Activated CD4-positive, alpha-beta T cell treated with anti-CD3 and anti-CD28 coated beads, Interleukin-2, amount 50 U/mL, for 24 hours (primary cell): ENCODE data around the gene TINAGL1.

Source experiments
- DNase-seq, 2 donors: peaks; one replicate each; pipeline ENCODE4 v3.0.0-alpha.2; 2020; ENCODE audit warnings: low read depth in 1 of 2, low spot score in 1 of 2

Gene TINAGL1

DNA sequence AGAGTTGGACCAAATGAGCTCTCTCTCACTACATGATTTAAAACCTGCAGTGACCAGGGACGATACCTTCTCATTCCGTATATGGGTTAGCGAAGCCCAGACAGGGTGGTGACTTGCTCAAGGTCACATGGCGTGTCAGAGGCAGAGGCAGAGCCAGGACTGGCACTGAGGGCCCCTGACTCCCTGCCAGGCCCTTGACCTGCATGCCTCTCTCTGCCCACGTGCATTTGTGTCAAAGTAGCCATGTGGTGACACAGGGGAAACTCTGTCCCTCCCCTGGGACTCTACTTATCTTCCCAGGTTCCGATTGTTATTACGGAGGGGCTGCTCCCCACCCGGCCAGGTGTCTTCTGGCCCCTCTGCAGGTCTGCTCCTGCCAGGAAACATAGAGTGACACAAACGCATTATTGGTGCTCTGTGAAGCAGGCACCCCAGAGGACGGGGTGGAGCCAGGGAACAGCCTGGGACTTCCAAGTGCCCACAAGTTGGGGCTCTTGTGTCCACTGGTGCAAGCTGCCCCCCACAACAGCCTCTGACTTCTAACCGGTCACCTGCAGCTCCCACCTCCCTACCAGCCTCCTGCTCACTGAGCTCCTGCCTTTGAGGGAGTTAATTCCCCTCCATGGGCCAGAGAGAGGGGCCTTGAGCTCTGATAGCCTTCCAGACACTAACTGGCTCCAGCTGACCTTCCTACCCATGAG lies 7.3 kb upstream of the TINAGL1 start:
- DNase-seq, result no peak

DNA sequence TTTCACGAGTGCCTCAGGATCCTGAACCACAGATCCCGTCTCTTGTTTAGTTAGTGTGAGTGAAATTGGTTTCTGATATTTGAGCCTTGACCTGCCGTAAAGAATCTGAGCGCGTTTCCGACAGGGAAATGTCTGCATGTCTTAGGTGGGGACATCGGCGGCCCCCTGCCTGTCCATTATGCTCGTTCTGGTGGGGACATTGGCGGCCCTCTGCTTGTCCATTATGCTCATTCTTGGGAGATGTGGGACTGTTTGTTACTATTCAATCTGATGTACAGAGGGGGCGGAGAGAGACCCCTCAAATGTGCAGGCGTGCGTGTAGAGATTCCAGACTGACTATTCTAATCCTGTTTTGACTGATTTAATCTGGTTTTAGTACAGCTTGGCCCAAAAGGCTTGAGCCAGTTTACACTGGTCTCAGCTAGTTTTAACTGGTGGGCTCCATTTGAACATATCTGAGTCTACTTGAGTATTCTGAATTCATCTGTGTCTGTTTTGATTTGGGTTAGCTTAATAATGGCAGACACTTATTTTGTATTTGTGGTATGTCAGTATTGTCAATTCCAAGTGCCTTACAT lies 6.6 kb upstream of the TINAGL1 start:
- DNase-seq, result no peak

DNA sequence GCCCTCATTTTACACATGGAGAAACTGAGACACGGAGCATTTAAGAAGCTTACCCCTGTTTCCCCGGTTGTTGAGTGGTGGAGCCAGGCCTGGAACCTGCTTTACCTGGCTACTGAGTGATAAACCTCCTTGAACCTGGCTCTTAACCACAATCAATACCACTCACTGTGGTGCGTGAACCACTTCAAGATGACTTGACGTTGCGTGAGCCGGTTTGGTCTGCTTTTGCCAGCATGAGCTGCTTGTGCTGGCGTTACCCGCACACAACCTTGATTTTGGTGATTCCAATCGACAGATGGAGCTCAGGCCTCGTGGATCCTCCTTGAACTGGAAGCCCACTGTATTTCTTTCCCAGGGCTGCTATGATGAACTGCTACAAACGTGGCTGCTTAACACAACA lies 6.1 kb upstream of the TINAGL1 start:
- no peak for DNase-seq

DNA sequence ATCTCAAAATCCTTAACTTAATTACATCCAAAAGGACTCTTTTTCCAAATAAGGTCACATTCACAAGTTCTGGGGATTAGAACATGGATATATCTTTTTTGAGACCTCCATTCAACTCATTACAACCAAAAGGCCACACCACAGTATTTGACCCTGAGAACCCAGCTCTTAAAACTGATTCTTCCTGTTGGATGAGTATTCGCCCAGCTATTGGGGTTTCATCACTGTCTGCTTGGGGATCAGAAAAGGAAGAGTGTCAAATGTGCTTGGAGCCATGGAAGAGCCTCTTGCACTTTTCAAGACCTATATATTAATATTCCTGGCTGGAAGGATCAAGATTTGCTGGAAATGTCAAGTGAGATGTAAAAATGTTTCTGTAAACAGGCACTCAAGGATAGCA lies 5.4 kb upstream of the TINAGL1 start:
- DNase-seq, result no peak

DNA sequence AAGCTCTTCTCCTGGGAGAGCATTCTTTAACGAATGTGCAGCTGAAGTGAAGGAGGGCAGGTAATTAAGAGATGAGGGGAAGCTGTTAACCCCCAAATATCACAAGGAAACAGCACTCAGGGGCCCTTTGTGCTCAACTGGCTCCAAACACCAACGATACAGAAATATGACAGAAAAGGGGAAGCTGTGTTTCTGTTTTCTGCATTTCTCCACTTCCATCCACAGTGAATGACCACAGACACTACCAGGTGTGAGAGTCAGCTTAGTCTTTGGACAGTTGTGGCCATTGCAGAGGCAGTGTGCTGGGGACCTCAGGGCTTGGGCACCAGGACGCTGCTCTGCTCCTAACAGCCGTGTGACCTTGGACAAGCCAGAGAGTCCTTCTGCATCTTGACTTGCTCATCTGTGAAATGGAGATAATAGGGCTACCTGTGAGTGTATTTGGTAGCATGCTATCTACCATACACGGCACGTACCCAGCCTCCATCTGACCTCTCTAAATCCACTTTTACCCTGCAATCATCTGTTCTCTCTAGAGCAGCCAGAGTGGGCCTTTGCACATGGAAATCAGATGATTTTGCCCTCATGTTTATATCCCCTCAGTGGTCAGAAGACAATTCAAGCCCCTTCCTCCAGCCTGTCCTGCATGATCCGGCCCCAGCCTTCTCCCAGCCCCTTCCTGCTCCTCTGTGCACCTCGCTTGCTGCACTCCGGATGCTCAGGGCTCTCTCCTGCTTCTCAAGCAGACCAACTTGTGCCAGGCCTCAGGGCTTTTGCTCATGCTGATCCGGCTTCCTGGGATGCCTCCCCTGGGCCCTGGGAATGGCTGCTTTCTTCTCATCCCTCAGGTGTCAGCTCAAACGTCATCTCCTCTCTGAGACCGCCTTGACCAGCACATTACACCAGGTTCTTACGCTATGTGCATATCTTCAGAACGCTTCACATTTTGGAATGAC lies 4.7 kb upstream of the TINAGL1 start:
- no peak for DNase-seq

DNA sequence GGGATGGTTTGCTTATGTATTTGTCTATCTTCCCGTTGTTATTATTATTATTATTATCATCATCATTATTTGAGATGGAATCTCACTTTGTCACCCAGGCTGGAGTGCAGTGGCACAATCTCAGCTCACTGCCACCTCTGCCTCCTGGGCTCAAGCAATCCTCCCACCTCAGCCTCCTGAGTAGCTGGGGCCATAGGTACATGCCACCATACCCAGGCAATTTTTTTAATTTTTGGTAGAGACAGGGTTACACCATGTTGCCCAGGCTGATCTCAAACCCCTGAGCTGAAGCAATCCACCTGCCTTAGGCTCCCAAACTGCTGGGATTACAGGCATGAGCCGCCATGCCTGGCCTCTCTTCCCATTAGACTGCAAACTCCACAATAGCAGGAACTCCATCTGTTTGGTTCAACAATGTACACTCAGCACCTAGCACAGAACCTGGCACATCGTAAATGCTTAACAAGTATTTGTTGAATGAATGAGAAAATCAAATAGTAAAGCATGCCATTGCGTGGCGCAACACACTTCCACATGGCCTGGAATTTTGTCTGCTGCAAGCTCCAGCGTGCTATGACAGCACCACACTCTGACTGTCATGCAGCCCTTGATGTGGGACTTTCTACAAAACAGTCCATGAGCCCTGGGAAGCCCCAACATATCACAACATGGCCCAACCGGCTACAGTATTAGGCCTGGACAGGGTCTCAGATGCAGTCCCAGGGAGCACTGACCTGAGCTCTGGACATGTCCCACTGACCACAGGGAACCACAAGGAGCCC lies 3.8 kb upstream of the TINAGL1 start:
- DNase-seq, result no peak

DNA sequence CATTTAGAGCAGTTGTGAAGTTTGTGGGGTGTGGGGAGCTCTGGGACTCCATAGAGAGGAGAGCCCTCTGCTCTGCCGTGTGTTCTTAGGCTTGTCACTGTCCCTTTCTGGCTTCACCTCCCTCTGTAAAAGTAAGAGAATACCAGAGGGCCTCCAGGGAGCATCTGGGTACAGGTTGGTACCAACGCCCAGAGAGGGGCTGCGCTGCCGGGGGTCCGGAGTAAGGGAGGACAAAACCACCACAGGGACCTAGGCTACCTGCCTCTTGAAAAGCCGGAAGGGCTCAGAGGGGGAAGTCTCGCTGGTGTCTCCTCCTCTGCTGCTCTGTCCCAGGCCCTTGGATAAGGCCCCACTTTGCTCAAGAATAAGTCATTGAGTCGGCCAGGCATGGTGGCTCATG lies 3.1 kb upstream of the TINAGL1 start:
- DNase-seq, result no peak

DNA sequence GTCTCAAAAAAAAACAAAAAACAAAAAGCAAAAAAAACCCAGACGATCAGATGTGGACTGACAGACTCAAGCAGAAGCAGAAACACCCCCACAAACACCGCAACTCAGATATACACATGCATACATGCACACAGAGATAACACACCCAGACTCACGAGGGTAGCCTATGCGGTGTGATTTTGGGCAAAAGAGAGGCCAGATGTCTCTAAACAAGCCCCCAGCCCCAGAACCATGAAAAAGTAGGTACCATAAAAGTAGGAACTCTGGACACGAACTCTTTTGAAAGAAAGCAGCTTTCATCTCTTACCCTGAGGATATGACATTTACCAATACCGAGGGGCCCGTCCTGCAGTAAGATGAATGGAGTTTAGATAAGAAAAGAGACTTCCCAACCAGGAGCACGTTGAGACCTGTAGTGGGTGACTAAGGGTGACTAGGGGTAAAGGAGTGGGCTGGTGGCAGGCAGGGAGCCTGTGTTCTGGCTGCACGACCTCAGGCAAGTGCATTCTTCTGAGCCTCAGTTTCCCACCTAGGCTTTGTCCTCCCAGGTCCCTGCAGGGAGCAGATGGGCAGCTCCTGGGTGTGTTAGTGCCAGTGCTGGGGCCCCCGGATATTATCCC lies 1.5 kb upstream of the TINAGL1 start:
- no peak for DNase-seq

DNA sequence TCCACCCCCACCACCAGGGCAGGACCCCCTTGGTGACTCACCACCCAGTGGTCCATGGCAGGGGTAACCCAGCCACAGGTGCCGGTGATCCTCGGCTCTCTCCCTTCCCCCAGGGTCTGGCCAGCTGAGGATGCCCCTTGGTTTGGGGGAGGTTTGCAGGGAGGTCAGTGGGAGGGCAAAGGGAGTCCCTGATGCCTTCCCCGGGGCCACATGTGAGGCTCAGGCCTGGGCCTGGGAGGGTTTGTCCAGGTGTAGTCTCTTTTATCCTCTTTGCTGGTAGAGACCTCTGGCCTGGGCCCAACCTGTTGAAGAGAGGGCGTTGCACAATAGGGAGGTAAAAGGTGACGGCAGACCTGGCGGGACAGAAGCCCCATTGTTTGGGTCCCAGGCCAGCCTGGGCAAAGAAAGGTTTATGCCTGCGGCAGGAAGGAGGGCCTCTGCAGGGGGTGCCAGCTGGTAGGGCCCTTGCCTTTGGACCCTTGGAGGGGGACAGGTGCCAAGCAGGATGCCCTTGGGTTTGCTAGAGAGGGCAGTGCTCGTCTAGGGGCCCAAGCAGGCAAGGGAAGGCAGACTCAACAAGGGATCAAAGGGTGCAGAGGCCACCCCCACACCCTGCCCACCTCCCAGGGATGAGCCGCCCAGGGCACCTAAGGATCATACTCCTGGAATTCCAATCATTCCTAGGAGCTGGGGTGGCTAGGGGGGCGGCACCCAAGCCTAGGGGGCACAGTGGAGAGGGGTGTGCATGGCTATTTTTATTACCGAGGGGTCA lies 760 bp upstream of the TINAGL1 start:
- DNase-seq, result no peak

DNA sequence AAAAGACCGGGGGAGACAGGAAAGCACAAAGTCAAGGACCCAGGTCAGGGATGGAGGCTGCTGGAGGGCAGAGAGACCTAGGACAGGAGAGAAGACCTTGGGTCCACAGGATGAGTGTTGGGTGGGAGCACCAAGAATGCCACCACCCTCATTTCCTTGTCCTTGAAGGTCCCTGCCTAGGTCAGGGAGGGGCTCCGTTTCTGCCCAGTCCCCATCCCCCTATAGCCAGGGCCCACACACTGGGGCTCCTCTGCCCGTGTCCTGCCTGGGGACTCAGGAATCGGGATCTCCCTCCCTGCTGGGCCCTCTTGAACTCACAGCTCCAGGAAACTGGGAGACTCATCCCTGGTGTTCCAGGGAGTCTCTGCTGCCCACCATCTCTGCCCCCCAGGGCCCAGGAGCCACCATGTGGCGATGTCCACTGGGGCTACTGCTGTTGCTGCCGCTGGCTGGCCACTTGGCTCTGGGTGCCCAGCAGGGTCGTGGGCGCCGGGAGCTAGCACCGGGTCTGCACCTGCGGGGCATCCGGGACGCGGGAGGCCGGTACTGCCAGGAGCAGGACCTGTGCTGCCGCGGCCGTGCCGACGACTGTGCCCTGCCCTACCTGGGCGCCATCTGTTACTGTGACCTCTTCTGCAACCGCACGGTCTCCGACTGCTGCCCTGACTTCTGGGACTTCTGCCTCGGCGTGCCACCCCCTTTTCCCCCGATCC lies 584 bp downstream of the TINAGL1 start:
- DNase-seq, result no peak

DNA sequence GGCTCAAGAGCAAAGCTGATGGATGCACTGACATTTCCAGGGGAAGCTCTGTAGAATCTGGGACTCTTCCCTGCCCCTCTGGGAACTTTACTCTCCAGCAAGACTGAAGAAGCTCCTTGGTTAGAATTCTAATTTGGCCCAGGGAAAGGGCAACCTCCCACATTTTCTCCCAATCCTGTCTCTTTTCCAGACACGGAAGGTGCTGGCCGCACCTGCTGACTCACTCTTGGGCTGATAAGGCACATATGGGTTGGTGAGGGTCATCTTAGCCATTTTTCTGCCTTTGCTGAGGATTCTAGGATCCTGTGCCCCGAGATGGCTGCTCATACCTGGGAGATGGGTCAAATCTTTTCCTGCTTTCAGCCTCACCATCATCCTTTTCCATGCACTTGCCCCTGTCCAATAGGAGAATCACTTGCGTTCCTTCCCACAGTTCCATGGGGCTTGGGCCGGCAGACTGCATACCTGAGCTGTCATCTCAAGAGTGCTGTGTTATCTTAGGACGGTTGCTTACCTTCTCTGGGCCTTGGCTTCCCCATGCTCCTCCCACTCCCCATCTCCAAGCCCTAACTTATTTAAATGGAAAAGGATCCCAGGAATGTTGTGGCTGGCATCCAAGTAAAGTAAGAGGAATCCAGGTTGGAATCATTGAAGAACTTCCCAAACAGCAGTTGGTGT lies 1.3 kb downstream of the TINAGL1 start:
- DNase-seq, result no peak

DNA sequence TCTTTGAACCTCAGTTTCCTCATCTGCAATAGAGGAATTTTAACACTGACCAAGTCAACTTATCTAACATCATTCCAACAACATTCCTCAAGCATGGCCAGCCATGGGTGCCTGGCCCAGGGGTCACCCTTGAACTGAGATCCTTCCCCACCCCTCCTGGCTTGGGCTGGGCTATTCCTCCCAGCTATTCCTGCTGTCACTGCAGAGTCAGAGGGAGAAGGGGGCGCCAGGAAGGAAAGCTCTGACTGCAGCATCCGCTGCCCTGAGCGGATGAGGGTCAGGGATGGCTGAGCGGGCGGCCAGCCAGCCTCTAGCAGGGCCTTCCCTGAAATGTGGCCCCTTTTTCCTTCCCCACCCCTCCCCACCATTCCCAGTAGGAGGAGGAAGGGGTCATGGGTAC lies 3.1 kb downstream of the TINAGL1 start:
- no peak for DNase-seq

DNA sequence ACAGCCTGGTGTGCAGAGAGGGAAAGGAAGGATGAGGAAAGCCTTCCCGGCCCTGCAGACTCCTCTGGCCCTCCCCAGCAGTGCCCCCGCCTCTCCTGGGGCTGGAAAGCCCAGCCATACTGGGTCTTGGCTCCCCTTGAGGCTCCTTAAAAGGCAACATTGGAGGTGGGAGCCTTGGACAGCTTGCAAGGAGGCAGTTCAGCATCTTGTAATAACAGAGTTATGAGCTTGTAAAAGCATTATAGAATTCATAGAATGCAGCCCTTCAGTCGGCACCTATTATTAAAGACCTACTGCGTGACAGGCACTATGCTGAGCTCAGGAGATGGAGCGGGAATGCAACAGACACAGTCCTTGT lies 4.2 kb downstream of the TINAGL1 start:
- no peak for DNase-seq

DNA sequence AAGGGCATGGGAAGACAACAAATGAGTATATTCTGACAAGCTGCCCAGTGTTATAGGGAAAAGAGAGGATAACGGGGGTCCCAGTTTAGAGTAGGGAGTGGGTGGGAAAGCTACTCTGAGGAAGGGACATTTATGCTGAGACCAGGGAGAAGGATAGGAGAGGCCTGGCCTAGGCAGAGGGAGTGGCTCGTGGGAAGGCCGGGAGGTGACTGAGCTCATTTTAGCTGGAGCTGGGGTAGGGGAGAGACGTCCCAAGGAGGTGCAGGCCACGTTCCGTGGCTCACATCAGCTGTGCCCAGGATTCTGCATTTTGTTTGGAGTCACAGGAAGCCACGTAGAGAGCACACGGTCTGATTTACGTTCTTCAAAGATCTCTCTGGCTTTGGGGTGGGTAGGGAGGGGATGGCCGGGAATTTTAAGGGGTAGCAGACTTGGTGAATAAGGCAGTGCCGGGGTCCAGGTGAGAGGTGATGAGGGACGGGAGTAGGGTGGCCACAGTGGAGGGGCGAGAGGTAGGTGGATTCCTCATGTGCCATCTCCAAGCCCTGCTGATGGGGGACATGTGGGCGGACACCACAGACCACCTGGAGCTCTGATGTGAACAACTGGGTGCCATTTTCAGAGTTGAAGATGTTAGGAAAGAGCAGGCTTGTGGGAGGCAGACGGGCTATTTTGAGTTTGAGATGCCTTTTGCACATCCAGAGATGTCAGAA lies 4.7 kb downstream of the TINAGL1 start:
- DNase-seq, result no peak

DNA sequence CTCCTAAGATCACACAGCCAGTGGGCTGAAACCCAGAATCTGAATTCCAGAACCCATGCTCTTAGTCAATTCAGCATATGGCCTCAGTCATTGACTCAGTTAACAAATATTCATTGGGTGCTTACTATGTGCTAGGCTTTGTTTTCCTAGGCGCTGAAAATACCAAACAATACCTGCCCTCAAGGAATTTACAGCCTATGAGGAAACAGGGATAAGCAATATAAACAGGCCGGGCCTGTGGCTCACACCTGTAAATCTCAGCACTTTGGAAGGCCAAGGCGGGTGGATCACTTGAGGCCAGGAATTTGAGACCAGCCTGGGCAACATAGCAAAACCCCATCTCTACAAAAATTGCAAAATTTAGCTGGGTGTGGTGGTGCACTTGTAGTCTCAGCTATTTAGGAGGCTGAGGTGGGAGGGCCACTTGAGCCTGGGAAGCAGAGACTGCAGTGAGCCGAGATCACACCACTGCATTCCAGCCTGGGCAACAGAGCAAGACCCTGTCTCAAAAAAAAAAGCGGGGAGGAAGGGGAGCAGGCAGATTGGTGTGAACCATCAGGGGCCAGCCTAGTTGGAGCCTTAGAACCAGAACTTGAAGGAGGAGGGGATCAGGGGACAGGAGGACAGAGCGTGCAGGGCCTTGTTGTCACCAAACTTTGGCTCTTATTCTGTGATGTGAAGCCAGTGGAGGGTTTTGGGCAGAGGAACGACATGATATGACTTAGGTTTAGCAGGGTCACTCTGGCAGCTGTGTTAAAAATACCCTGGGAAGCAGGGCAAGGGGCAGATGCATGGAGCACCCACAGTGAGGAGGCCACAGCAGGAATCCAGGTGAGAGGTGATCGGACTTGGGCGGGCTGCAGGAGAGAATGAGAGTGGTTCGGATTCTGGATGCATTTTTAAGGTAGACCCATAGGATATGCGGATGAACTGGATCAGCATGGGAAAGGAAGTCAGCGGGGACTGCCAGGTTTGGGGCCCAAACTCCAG lies 5.8 kb downstream of the TINAGL1 start:
- DNase-seq, result no peak

DNA sequence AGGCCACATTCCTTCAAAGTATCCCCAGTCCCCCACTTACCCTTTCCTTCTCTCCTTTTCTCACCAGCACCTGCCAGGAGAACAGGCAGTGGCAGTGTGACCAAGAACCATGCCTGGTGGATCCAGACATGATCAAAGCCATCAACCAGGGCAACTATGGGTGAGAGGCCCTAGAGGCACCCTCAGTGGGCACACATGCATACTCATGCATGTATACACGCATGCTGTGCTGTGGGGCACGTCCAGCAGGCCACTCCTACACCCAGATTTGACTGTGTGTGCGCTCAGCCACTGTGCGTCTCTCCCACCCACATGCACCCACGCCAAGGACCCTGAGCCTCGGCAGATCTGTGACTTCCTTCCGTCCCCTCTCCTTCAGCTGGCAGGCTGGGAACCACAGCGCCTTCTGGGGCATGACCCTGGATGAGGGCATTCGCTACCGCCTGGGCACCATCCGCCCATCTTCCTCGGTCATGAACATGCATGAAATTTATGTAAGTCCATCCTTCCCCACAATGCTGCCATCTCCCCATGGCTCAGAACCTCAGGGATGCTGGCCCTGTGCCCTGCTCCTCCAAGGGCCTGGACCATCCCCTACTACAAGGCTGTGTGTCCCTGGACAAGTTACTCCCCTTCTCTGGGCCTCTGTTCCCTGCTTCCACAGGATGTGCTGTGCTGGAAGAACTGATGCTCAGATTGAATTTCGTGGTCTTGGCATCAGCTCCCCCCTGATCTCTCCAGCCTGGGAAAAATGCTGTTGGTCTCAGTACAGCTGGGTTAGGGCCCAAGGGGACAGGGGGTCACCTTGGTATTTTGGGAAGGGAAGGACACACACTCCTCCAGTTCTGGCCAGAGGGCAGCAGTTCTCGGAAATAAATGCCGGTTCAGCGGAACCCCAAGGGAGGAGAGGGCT lies 7.0 kb downstream of the TINAGL1 start:
- no peak for DNase-seq
